Epithelial cell of esophagus (primary cell): ENCODE results near the gene KLHL7.

ENCODE experiments used
- DNase-seq: peaks from one replicate; pipeline ENCODE4 v3.0.0; 2010; ENCODE audit warnings: low read depth
- H3K4me3 ChIP-seq: 2 replicates; pipeline ENCODE4 v1.5.1; 2011; ENCODE audit warnings: mild to moderate bottlenecking, low read length, control low read depth
- CTCF ChIP-seq: IDR thresholded peaks from 2 replicates; pipeline ENCODE4 v1.5.1; 2011; ENCODE audit warnings: low read depth, mild to moderate bottlenecking, low read length, control low read depth, inconsistent platforms; ENCODE audit not compliant: insufficient read depth; ENCODE audit errors: missing control alignments

Gene KLHL7

GRCh38 chr7:23105644-23106056 is at the start of gene KLHL7:
TSS of gene KLHL7 (plus strand) at chr7:23105785. CDS start at chr7:23106027, 242 bp downstream.
- peak; percentile 96 for DNase-seq
- no peak for TF ChIP-seq CTCF
- peak within 1 kb of the TSS; percentile 87 for H3K4me3 ChIP-seq

- no peak for TF ChIP-seq CTCF
- no peak overlapping the region for H3K4me3 ChIP-seq
- no peak for DNase-seq
These were observed 47.0 kb upstream of the KLHL7 start for GRCh38 chr7:23058408-23059096.

- no peak for TF ChIP-seq CTCF
- no peak overlapping the region for H3K4me3 ChIP-seq
- no peak for DNase-seq
These were observed 44.3 kb upstream of the KLHL7 start for GRCh38 chr7:23061327-23061726.

GRCh38 chr7:23062452-23062851 is 43.1 kb upstream of the KLHL7 start:
- TF ChIP-seq CTCF = no peak
- H3K4me3 ChIP-seq = no peak overlapping the region
- DNase-seq = peak; percentile 91

GRCh38 chr7:23065974-23066373 is 39.6 kb upstream of the KLHL7 start:
- no peak overlapping the region for H3K4me3 ChIP-seq
- peak; percentile 57 for DNase-seq
- TF ChIP-seq CTCF = no peak

GRCh38 chr7:23067271-23067670 is 38.3 kb upstream of the KLHL7 start:
- H3K4me3 ChIP-seq = no peak overlapping the region
- peak; percentile 4 for DNase-seq
- no peak for TF ChIP-seq CTCF

- TF ChIP-seq CTCF = no peak
- DNase-seq = no peak
- no peak overlapping the region for H3K4me3 ChIP-seq
These were observed 33.5 kb upstream of the KLHL7 start for GRCh38 chr7:23072048-23072447.
